Measurements from ENCODE around the gene WDR70.
"Not testable (repeated sequence)": the region's sequence is repeated elsewhere in the genome, so short reads cannot be mapped to it uniquely, and the experiment has no call there.

Gene WDR70

GRCh38 chr5:37688925-37689324 is 309.8 kb downstream of the WDR70 start:
- not testable (repeated sequence) for H3K27ac ChIP-seq (replicated peaks; ENCODE audit: low read length); H3K23ac ChIP-seq (ENCODE audit: low read depth, low read length, poor library complexity)
- no CpG with 5 or more reads among the region's 10 CpGs for WGBS, 2 donors (ENCODE audit: extremely low coverage in 2 of 2, insufficient read length in 2 of 2, insufficient replicate concordance in 1 of 2)

GRCh38 chr5:37694333-37694732 is 315.2 kb downstream of the WDR70 start:
- H3K27ac ChIP-seq (replicated peaks; ENCODE audit: low read length); H4K91ac ChIP-seq (ENCODE audit: low read depth, low read length, poor library complexity); H4K8ac ChIP-seq (ENCODE audit: low read depth, low read length); H2BK120ac ChIP-seq (ENCODE audit: low read depth, low read length); H3K79me1 ChIP-seq (ENCODE audit: low read depth, low read length); H3K36me3 ChIP-seq (replicated peaks in 1 of 2; ENCODE audit: control insufficient read depth in 2 of 2, insufficient read depth in 2 of 2, low read length in 2 of 2); H3K23ac ChIP-seq (ENCODE audit: low read depth, low read length, poor library complexity); H3K9ac ChIP-seq (ENCODE audit: low read depth, low read length, poor library complexity); DNase-seq (ENCODE audit: low spot score); H3K4me3 ChIP-seq (ENCODE audit: low read length in 2 of 2); H2BK12ac ChIP-seq (ENCODE audit: low read length); H3K4me1 ChIP-seq (ENCODE audit: control insufficient read depth in 2 of 2, insufficient read depth in 1 of 2, low read depth in 1 of 2, low read length in 2 of 2); H3K9me3 ChIP-seq (replicated peaks in 1 of 2; ENCODE audit: control insufficient read depth in 2 of 2, insufficient read depth in 1 of 2, low read depth in 1 of 2, low read length in 2 of 2); H3K4me2 ChIP-seq (ENCODE audit: insufficient read depth, low read length, poor library complexity, severe bottlenecking); H3K14ac ChIP-seq (ENCODE audit: low read length); H3K18ac ChIP-seq (ENCODE audit: low read length); H3K27me3 ChIP-seq (ENCODE audit: control insufficient read depth in 3 of 3, insufficient read depth in 3 of 3, low read depth in 1 of 3, low read length in 3 of 3); H2AK5ac ChIP-seq (ENCODE audit: low read depth, low read length); H2AFZ ChIP-seq (ENCODE audit: low read length); H2BK5ac ChIP-seq (ENCODE audit: low read length); H2BK15ac ChIP-seq (ENCODE audit: low read length); H3K4ac ChIP-seq (ENCODE audit: low read length): not testable (repeated sequence)
- WGBS, 2 donors (ENCODE audit: extremely low coverage in 2 of 2, insufficient read length in 2 of 2, insufficient replicate concordance in 1 of 2) = no CpG with 5 or more reads among the region's 5 CpGs

More at GRCh38 chr5:37688925-37689324, 309.8 kb downstream of the WDR70 start:
- H2BK15ac ChIP-seq (ENCODE audit: low read length); H3K14ac ChIP-seq (ENCODE audit: low read length); H3K4me1 ChIP-seq (ENCODE audit: control insufficient read depth in 2 of 2, insufficient read depth in 1 of 2, low read depth in 1 of 2, low read length in 2 of 2); H4K91ac ChIP-seq (ENCODE audit: low read depth, low read length, poor library complexity); H2BK120ac ChIP-seq (ENCODE audit: low read depth, low read length); H3K36me3 ChIP-seq (replicated peaks in 1 of 2; ENCODE audit: control insufficient read depth in 2 of 2, insufficient read depth in 2 of 2, low read length in 2 of 2); H3K4me3 ChIP-seq (ENCODE audit: low read length in 2 of 2); H3K27me3 ChIP-seq (ENCODE audit: control insufficient read depth in 3 of 3, insufficient read depth in 3 of 3, low read depth in 1 of 3, low read length in 3 of 3); H3K4me2 ChIP-seq (ENCODE audit: insufficient read depth, low read length, poor library complexity, severe bottlenecking); DNase-seq (ENCODE audit: low spot score); H2BK12ac ChIP-seq (ENCODE audit: low read length); H3K9ac ChIP-seq (ENCODE audit: low read depth, low read length, poor library complexity); H3K9me3 ChIP-seq (replicated peaks in 1 of 2; ENCODE audit: control insufficient read depth in 2 of 2, insufficient read depth in 1 of 2, low read depth in 1 of 2, low read length in 2 of 2); H2AK5ac ChIP-seq (ENCODE audit: low read depth, low read length); H3K4ac ChIP-seq (ENCODE audit: low read length); H2BK5ac ChIP-seq (ENCODE audit: low read length); H2AFZ ChIP-seq (ENCODE audit: low read length); H3K79me1 ChIP-seq (ENCODE audit: low read depth, low read length): not testable (repeated sequence)
- H3K18ac ChIP-seq (ENCODE audit: low read length) = peak overlapping the region; percentile 28
- H4K8ac ChIP-seq (ENCODE audit: low read depth, low read length) = peak overlapping the region; percentile 43

- no peak for DNase-seq (ENCODE audit: low spot score)
These were observed 315.7 kb downstream of the WDR70 start for GRCh38 chr5:37694867-37695266.

GRCh38 chr5:37695647-37696046 is 316.5 kb downstream of the WDR70 start:
- Histone ChIP-seq H2BK12ac (ENCODE audit: low read length) (no peak overlapping the region), H4K8ac (ENCODE audit: low read depth, low read length) (no peak overlapping the region), H3K79me1 (ENCODE audit: low read depth, low read length) (peaks cover 3% of the 10 kb centered on the region), H2BK5ac (ENCODE audit: low read length) (no peak overlapping the region), H2AFZ (ENCODE audit: low read length) (no peak overlapping the region), H3K36me3 (replicated peaks in 1 of 2; ENCODE audit: control insufficient read depth in 2 of 2, insufficient read depth in 2 of 2, low read length in 2 of 2) (no peaks in the 10 kb centered on the region), H3K27ac (replicated peaks; ENCODE audit: low read length) (no peak overlapping the region), H3K23ac (ENCODE audit: low read depth, low read length, poor library complexity) (no peak overlapping the region), H3K4me1 (ENCODE audit: control insufficient read depth in 2 of 2, insufficient read depth in 1 of 2, low read depth in 1 of 2, low read length in 2 of 2) (no peaks in the 10 kb centered on the region), H2BK120ac (ENCODE audit: low read depth, low read length) (no peak overlapping the region), H3K4me2 (ENCODE audit: insufficient read depth, low read length, poor library complexity, severe bottlenecking) (no peak overlapping the region), H4K91ac (ENCODE audit: low read depth, low read length, poor library complexity) (no peak overlapping the region), H3K4me3 (ENCODE audit: low read length in 2 of 2) (no peak overlapping the region), H3K18ac (ENCODE audit: low read length) (no peak overlapping the region), H3K9me3 (replicated peaks in 1 of 2; ENCODE audit: control insufficient read depth in 2 of 2, insufficient read depth in 1 of 2, low read depth in 1 of 2, low read length in 2 of 2) (no peaks in the 10 kb centered on the region), H3K14ac (ENCODE audit: low read length) (no peak overlapping the region), H3K9ac (ENCODE audit: low read depth, low read length, poor library complexity) (no peak overlapping the region), H3K4ac (ENCODE audit: low read length) (no peak overlapping the region), H3K27me3 (ENCODE audit: control insufficient read depth in 3 of 3, insufficient read depth in 3 of 3, low read depth in 1 of 3, low read length in 3 of 3) (no peaks in the 10 kb centered on the region), H2BK15ac (ENCODE audit: low read length) (no peak overlapping the region), H2AK5ac (ENCODE audit: low read depth, low read length) (no peak overlapping the region)
- no CpG with 5 or more reads among the region's 3 CpGs for WGBS, 2 donors (ENCODE audit: extremely low coverage in 2 of 2, insufficient read length in 2 of 2, insufficient replicate concordance in 1 of 2)
- no peak for DNase-seq (ENCODE audit: low spot score)

More at GRCh38 chr5:37694867-37695266, 315.7 kb downstream of the WDR70 start:
- Histone ChIP-seq H3K27me3 (ENCODE audit: control insufficient read depth in 3 of 3, insufficient read depth in 3 of 3, low read depth in 1 of 3, low read length in 3 of 3) (no peaks in the 10 kb centered on the region), H3K36me3 (replicated peaks in 1 of 2; ENCODE audit: control insufficient read depth in 2 of 2, insufficient read depth in 2 of 2, low read length in 2 of 2) (no peaks in the 10 kb centered on the region), H3K23ac (ENCODE audit: low read depth, low read length, poor library complexity) (no peak overlapping the region), H4K91ac (ENCODE audit: low read depth, low read length, poor library complexity) (no peak overlapping the region), H3K4ac (ENCODE audit: low read length) (no peak overlapping the region), H2BK120ac (ENCODE audit: low read depth, low read length) (no peak overlapping the region), H2AK5ac (ENCODE audit: low read depth, low read length) (no peak overlapping the region), H3K14ac (ENCODE audit: low read length) (no peak overlapping the region), H3K4me2 (ENCODE audit: insufficient read depth, low read length, poor library complexity, severe bottlenecking) (no peak overlapping the region), H3K27ac (replicated peaks; ENCODE audit: low read length) (no peak overlapping the region), H2BK5ac (ENCODE audit: low read length) (no peak overlapping the region), H3K4me3 (ENCODE audit: low read length in 2 of 2) (no peak overlapping the region), H4K8ac (ENCODE audit: low read depth, low read length) (no peak overlapping the region), H2BK15ac (ENCODE audit: low read length) (no peak overlapping the region), H2BK12ac (ENCODE audit: low read length) (no peak overlapping the region), H3K79me1 (ENCODE audit: low read depth, low read length) (peaks cover 3% of the 10 kb centered on the region), H3K9ac (ENCODE audit: low read depth, low read length, poor library complexity) (no peak overlapping the region), H3K9me3 (replicated peaks in 1 of 2; ENCODE audit: control insufficient read depth in 2 of 2, insufficient read depth in 1 of 2, low read depth in 1 of 2, low read length in 2 of 2) (no peaks in the 10 kb centered on the region), H3K18ac (ENCODE audit: low read length) (no peak overlapping the region), H2AFZ (ENCODE audit: low read length) (no peak overlapping the region), H3K4me1 (ENCODE audit: control insufficient read depth in 2 of 2, insufficient read depth in 1 of 2, low read depth in 1 of 2, low read length in 2 of 2) (no peaks in the 10 kb centered on the region)

Measured in neuronal stem cell (in vitro differentiated cells).